H9 (cell line): ENCODE measurements around the gene HSDL2. TPM values are rescaled to one million over a fixed set of nuclear protein-coding genes. Genes with fewer than 3 reads are reported as not detected.
A peak's percentile ranks its signal among the peaks of the same experiment; 100 is the strongest.

Experiments
- DNase-seq: peaks from one replicate; pipeline ENCODE4 v3.0.0-alpha.2; 2017
- H2AFZ ChIP-seq: one replicate; pipeline ENCODE4 v1.6.1; 2013; ENCODE audit warnings: mild to moderate bottlenecking, low read length, control low read depth, moderate library complexity
- H2AK5ac ChIP-seq: 2 replicates; pipeline ENCODE4 v1.6.1; 2013; ENCODE audit warnings: low read length, control low read depth, mixed read lengths; ENCODE audit not compliant: insufficient read length
- H2BK120ac ChIP-seq: one replicate; pipeline ENCODE4 v1.6.1; 2013; ENCODE audit warnings: low read depth, mild to moderate bottlenecking, low read length, control low read depth, inconsistent platforms; ENCODE audit not compliant: poor library complexity, severe bottlenecking
- H2BK12ac ChIP-seq: 2 replicates; pipeline ENCODE4 v1.6.1; 2013; ENCODE audit warnings: low read length, control low read depth, mixed read lengths, low read depth; ENCODE audit not compliant: insufficient read length
- H2BK15ac ChIP-seq: 2 replicates; pipeline ENCODE4 v1.6.1; 2013; ENCODE audit warnings: low read depth, low read length, control low read depth
- H2BK20ac ChIP-seq: one replicate; pipeline ENCODE4 v1.6.1; 2013; ENCODE audit warnings: low read depth, mild to moderate bottlenecking, low read length, control low read depth, inconsistent platforms; ENCODE audit not compliant: poor library complexity, severe bottlenecking
- H2BK5ac ChIP-seq: 2 replicates; pipeline ENCODE4 v1.6.1; 2013; ENCODE audit warnings: low read length, control low read depth, mixed read lengths; ENCODE audit not compliant: insufficient read length
- H3K14ac ChIP-seq: 2 replicates; pipeline ENCODE4 v1.6.1; 2013; ENCODE audit warnings: low read length, control low read depth; ENCODE audit not compliant: insufficient read depth
- H3K18ac ChIP-seq: 2 replicates; pipeline ENCODE4 v1.6.1; 2013; ENCODE audit warnings: low read depth, mild to moderate bottlenecking, mixed read lengths, low read length, control low read depth; ENCODE audit not compliant: insufficient read length
- H3K23ac ChIP-seq: 2 replicates; pipeline ENCODE4 v1.6.1; 2013; ENCODE audit warnings: low read length, control low read depth, mixed read lengths, low read depth; ENCODE audit not compliant: insufficient read length
- H3K23me2 ChIP-seq: 2 replicates; pipeline ENCODE4 v1.6.1; 2013; ENCODE audit warnings: low read depth, mild to moderate bottlenecking, mixed read lengths, low read length, control low read depth; ENCODE audit not compliant: insufficient read length, poor library complexity, severe bottlenecking
- H3K27ac ChIP-seq: 2 replicates; pipeline ENCODE4 v1.5.1; 2013; ENCODE audit warnings: low read length, control low read depth, mixed read lengths, low read depth; ENCODE audit not compliant: insufficient read length
- H3K27me3 ChIP-seq: 2 replicates; pipeline ENCODE4 v1.6.1; 2013; ENCODE audit warnings: low read length, control low read depth, inconsistent platforms; ENCODE audit not compliant: insufficient read depth
- H3K4ac ChIP-seq: 2 replicates; pipeline ENCODE4 v1.6.1; 2013; ENCODE audit warnings: low read depth, mild to moderate bottlenecking, control low read depth, inconsistent platforms, low read length, moderate library complexity
- H3K4me1 ChIP-seq: 2 replicates; pipeline ENCODE4 v1.6.1; 2013; ENCODE audit warnings: low read length, control low read depth, inconsistent platforms; ENCODE audit not compliant: insufficient read depth
- H3K4me2 ChIP-seq: 2 replicates; pipeline ENCODE4 v1.6.1; 2013; ENCODE audit warnings: low read length, control low read depth, mixed read lengths; ENCODE audit not compliant: insufficient read length, insufficient read depth
- H3K56ac ChIP-seq: 2 replicates; pipeline ENCODE4 v1.6.1; 2013; ENCODE audit warnings: low read depth, mild to moderate bottlenecking, mixed read lengths, low read length, control low read depth; ENCODE audit not compliant: insufficient read length
- H3K79me1 ChIP-seq: 2 replicates; pipeline ENCODE4 v1.6.1; 2013; ENCODE audit warnings: low read depth, mild to moderate bottlenecking, moderate library complexity, low read length, control low read depth, inconsistent platforms; ENCODE audit not compliant: insufficient read depth, poor library complexity, severe bottlenecking
- H3K79me2 ChIP-seq: 2 replicates; pipeline ENCODE4 v1.6.1; 2013; ENCODE audit warnings: low read length, control low read depth, inconsistent platforms; ENCODE audit not compliant: insufficient read depth
- H3K9ac ChIP-seq: 2 replicates; pipeline ENCODE4 v1.6.1; 2013; ENCODE audit warnings: low read length, control low read depth, mixed read lengths; ENCODE audit not compliant: insufficient read length; ENCODE audit errors: extremely low read depth
- H3K9me3 ChIP-seq: one replicate; pipeline ENCODE4 v1.6.1; 2013; ENCODE audit warnings: low read depth, low read length, inconsistent platforms; ENCODE audit not compliant: control insufficient read depth
- H3T11ph ChIP-seq: one replicate; pipeline ENCODE4 v1.6.1; 2013; ENCODE audit warnings: mild to moderate bottlenecking, low read length, control low read depth, inconsistent platforms
- H4K20me1 ChIP-seq: one replicate; pipeline ENCODE4 v1.6.1; 2013; ENCODE audit not compliant: control insufficient read depth, insufficient read length, insufficient read depth
- H4K5ac ChIP-seq: 2 replicates; pipeline ENCODE4 v1.6.1; 2013; ENCODE audit warnings: low read depth, mild to moderate bottlenecking, mixed read lengths, low read length, control low read depth; ENCODE audit not compliant: insufficient read length
- H4K8ac ChIP-seq: replicated peaks from 2 replicates; pipeline ENCODE4 v1.6.1; 2013; ENCODE audit warnings: low read length, control low read depth, mixed read lengths, low read depth; ENCODE audit not compliant: insufficient read length
- H4K91ac ChIP-seq: 2 replicates; pipeline ENCODE4 v1.6.1; 2013; ENCODE audit warnings: low read depth, mild to moderate bottlenecking, moderate library complexity, mixed read lengths, low read length, control low read depth; ENCODE audit not compliant: insufficient read length
- H3K27ac Mint-ChIP-seq, 3 experiments: 2 replicates in 2 of 3; 3 replicates in 1 of 3; pipeline ENCODE4 v1.8.0; 2020 to 2021; ENCODE audit warnings: mixed read lengths in 3 of 3, mild to moderate bottlenecking in 1 of 3, moderate library complexity in 1 of 3
- H3K27me3 Mint-ChIP-seq: 2 replicates; pipeline ENCODE4 v1.8.0; 2021; ENCODE audit warnings: low read depth, mild to moderate bottlenecking, moderate library complexity, mixed read lengths
- H3K36me3 Mint-ChIP-seq, 3 experiments: 2 replicates in 2 of 3; 3 replicates in 1 of 3; pipeline ENCODE4 v1.8.0; 2020 to 2021; ENCODE audit warnings: low read depth in 3 of 3, mixed read lengths in 3 of 3; ENCODE audit not compliant: insufficient read depth in 1 of 3
- H3K4me1 Mint-ChIP-seq, 2 experiments: 2 replicates each; pipeline ENCODE4 v1.8.0; 2020; ENCODE audit warnings: mixed read lengths in 2 of 2
- H3K4me3 Mint-ChIP-seq, 2 experiments: 2 replicates in 1 of 2; 3 replicates in 1 of 2; pipeline ENCODE4 v1.8.0; 2020 to 2021; ENCODE audit warnings: mild to moderate bottlenecking in 2 of 2, mixed read lengths in 2 of 2, moderate library complexity in 1 of 2
- H3K9me3 Mint-ChIP-seq, 2 experiments: 2 replicates in 1 of 2; 3 replicates in 1 of 2; pipeline ENCODE4 v1.8.0; 2020; ENCODE audit warnings: mild to moderate bottlenecking in 2 of 2, mixed read lengths in 2 of 2, moderate library complexity in 1 of 2
- CTCF ChIP-seq: fragments of 200-600 bp; sonication (generic); conservative IDR thresholded peaks from 3 replicates; pipeline ENCODE4 v1.8.0; 2021; ENCODE audit warnings: antibody characterized with exemption, mild to moderate bottlenecking
- WGBS: extraction: QIAGEN DNeasy Blood & Tissue Kit; methylation state at CpG from one replicate; pipeline ENCODE4 v1.1.7; 2013; ENCODE audit warnings: missing lambda C conversion rate, low lambda C conversion rate, mixed read lengths; ENCODE audit not compliant: insufficient read length; ENCODE audit errors: extremely low coverage; 5-methylcytosine and 5-hydroxymethylcytosine counted together
- total RNA-seq: library from RNA; stranded (reverse); gene quantifications from 2 replicates; pipeline ENCODE4 v1.2.1, GENCODE V29; 2021

HSDL2 gene
- total RNA-seq, 1 experiment from 2014 or later, result 16.6 TPM

- Histone ChIP-seq H2BK15ac (no peak within 1 kb of the TSS; the same call in 1 of the 2 replicates), H3K27me3 (no peaks in the 10 kb centered on the region), H3K9me3 (no peaks in the 10 kb centered on the region), H2BK12ac (no peak within 1 kb of the TSS), H4K8ac (no peak within 1 kb of the TSS), H3K23me2 (peaks cover 3% of the 10 kb centered on the region), H3K9ac (peak within 1 kb of the TSS; percentile 83), H2AFZ (peak within 1 kb of the TSS; percentile 75), H2BK5ac (no peak within 1 kb of the TSS), H4K91ac (no peak within 1 kb of the TSS), H4K5ac (peak within 1 kb of the TSS; percentile 75), H3K18ac (peak within 1 kb of the TSS; percentile 96), H3K56ac (no peak within 1 kb of the TSS), H3K23ac (no peak within 1 kb of the TSS), H3K4me1 (0 out of 2 replicates have a peak, but pooled peaks cover 2% of the 10 kb centered on the region), H3K79me1 (peaks cover 4% of the 10 kb centered on the region), H3K4me2 (peak within 1 kb of the TSS; percentile 81), H3K79me2 (peaks cover 18% of the 10 kb centered on the region; the same call in 1 of the 2 replicates), H2BK120ac (no peak within 1 kb of the TSS), H4K20me1 (no peaks in the 10 kb centered on the region), H2BK20ac (no peak within 1 kb of the TSS), H3K14ac (peak within 1 kb of the TSS; percentile 99), H3T11ph (no peak within 1 kb of the TSS), H3K4ac (no peak within 1 kb of the TSS), H2AK5ac (no peak within 1 kb of the TSS), H3K27ac (peak within 1 kb of the TSS; percentile 47)
- Mint-ChIP-seq H3K4me1 (peaks cover 21 to 28% of the 10 kb centered on the region in 2 experiments), H3K4me3 (peak within 1 kb of the TSS; percentile 90 to 92), H3K36me3 (peaks cover 0 to 1% (median 0%) of the 10 kb centered on the region in 3 experiments; a peak in 1 of 7 replicates), H3K27ac (peak within 1 kb of the TSS; percentile 89 to 99 (median 98)), H3K9me3 (no peaks in the 10 kb centered on the region; a peak in 1 of 5 replicates), H3K27me3 (no peaks in the 10 kb centered on the region)
- WGBS, result no CpG with 5 or more reads among the region's 90 CpGs
- DNase-seq, result peak; percentile 69
- 0 out of 3 replicates have a peak, but pooled peaks have one; percentile 6 for TF ChIP-seq CTCF
Observed at GRCh38 chr9:112332977-112333638, 46.8 kb upstream of the HSDL2 start, which contains the start of gene PTBP3. Gene PTBP3 (minus strand): TSS chr9:112333619. CDS start chr9:112297865, 35,754 bp downstream.
